HG03521 (cell line): ENCODE measurements around the gene RIMBP2.
"Not testable (repeated sequence)": the region's sequence is repeated elsewhere in the genome, so short reads cannot be mapped to it uniquely, and the experiment has no call there.

Experiments
- ATAC-seq: cut with Tn5 transposase; IDR thresholded peaks from one replicate; pipeline ENCODE4 v1.9.1; 2021; ENCODE audit warnings: mild to moderate bottlenecking, moderate library complexity; ENCODE audit not compliant: unreplicated experiment

RIMBP2 gene

DNA sequence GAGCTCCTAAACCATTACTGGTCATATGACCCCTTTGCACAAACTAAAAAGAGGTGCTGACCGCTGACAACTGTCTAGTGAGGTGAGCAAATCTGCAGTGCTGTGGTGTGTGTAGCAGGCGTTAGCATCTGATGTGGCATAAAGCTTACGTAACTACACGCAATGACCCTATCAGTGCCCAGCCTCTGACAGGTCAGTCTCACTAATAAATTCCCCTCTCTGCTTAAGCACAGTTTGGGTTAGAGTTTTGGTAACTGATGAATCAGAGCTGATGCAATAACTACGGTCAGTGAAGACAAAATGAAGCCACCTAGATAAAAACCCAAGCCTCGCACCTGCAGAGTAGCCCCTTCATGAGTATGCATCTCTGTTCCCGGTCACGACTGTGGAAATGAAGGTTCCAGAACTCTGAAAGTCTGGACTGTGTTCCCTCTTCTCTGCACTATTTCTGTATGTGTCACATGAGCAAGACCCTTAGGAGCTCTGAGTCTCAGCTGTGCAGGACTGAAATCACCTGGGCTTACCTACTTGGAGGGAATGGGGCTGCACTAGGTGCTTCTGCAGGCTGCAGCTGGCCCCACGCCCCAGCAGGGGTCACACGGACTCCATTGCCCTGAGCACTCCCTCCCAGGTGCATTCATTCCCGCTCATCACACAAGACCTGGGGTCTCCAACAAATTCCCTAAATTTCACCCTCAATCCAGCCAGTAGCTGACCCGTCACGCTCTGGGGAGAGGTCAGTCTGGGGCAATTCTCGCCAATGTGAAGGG lies 54.4 kb downstream of the RIMBP2 start:
- ATAC-seq, result no peak

- no peak for ATAC-seq
Observed at GRCh38 chr12:130661059-130661458, 55.0 kb downstream of the RIMBP2 start.

DNA sequence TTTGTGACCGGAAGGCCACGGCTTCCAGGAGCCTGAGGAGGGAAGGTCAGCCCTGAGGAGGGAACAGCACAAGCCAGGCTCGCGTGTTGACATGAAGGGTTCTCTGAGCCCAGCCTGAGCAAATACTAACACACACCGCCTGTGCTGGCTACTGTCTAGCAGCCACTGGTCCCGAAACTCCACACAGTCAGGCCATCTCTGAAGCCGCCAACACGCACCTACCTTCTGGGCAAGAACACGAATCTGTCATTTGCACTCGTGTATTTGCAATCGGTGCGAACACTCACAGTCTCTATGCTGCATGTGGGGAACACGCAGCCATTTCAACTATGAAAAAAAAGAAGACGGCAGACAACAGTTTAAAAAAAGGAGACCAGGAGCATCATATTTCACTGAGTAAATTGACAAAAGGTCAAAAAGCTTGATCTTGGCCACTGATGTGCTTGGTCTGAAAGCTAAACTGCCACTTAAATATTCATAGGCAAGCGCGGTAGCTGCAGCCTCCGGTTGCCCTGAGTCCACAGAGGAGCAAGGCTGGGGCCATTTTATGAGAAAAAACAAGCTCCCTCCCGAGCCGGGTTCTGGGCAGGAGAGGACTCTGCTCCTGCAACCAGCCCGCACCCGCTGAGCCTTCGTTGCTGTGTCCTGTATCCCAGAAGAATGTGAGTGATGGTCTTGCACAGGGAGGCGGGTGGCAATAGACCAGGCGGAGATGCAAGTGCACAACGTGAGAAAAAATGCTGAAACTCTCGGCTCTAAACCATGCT lies 57.8 kb downstream of the RIMBP2 start:
- no peak for ATAC-seq

DNA sequence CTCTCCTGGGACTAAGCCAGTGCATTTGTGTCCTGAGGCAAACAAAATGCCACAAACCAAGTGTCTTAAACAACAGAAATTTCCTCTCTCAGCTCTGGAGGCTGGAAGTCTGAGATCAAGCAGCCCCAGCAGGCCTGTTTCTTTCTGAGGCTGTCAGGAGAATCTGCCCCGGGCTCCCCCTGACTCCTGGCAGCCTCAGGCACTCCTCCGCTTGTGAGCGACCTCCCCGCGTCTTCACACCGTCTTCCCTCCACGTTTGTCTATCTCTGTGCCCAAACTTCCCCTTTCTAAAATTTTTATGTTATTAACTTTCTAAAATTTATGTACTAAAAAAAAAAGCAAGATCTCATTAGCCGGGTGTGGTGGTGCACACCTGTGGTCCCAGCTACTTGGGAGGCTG lies 59.7 kb downstream of the RIMBP2 start:
- no peak for ATAC-seq

GRCh38 chr12:130655881-130656280 lies 60.2 kb downstream of the RIMBP2 start:
- no peak for ATAC-seq

DNA sequence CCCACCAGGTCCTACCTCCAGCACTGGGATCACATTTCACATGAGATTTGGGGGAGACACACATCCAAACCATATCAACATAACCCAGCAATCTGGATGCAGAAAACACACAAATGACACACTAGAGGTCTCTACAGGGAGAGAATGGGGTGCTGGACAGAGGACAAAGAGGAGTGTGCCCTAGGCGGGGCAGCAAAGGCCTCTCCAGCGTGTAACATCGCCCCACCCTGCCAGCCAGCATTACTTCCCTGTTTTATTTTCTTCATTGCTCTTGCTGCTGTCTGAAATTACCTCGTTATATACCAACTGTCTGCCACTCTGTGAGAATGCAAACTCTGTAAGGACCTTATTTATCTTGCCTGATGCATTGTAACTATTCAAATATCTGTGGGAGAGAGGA lies 61.1 kb downstream of the RIMBP2 start:
- no peak for ATAC-seq

DNA sequence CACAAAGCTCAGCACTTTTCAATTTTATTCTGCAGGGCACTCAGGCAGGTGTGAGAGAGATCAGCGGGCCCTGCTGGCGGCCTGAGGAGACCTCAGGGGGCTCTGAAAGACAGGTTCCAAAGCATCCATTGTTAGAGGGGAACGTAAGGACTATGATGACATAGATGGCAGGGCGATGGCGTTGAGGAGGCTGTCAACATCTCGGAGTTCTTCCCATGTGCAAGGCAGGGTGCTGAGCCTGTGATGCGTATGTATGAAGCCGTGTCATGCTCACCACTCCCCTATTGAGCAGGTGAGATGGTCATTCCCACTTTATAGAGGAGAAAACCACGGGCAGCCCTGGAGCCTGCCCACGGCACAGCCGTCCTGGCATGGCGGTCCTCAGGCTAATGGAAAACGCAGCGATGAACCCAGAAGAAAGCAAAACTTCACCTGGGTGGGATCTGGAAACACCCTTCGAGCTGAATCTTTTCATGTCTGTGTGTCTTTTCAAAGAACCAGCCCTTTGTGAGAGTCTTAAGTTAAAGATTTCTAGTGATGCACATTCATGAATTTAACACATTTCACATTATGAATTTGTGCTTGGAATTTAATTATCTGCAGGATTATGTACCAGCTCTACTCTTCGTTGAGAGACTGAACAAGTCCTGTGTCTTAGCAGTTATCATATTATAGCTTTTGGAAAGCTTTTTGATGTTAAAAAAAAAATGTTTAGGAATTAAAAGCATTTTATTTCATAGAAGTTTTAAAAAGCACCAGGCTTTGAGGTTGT lies 64.7 kb downstream of the RIMBP2 start:
- no peak for ATAC-seq

- ATAC-seq, result no peak
Observed at GRCh38 chr12:130650131-130650530, 66.0 kb downstream of the RIMBP2 start.

DNA sequence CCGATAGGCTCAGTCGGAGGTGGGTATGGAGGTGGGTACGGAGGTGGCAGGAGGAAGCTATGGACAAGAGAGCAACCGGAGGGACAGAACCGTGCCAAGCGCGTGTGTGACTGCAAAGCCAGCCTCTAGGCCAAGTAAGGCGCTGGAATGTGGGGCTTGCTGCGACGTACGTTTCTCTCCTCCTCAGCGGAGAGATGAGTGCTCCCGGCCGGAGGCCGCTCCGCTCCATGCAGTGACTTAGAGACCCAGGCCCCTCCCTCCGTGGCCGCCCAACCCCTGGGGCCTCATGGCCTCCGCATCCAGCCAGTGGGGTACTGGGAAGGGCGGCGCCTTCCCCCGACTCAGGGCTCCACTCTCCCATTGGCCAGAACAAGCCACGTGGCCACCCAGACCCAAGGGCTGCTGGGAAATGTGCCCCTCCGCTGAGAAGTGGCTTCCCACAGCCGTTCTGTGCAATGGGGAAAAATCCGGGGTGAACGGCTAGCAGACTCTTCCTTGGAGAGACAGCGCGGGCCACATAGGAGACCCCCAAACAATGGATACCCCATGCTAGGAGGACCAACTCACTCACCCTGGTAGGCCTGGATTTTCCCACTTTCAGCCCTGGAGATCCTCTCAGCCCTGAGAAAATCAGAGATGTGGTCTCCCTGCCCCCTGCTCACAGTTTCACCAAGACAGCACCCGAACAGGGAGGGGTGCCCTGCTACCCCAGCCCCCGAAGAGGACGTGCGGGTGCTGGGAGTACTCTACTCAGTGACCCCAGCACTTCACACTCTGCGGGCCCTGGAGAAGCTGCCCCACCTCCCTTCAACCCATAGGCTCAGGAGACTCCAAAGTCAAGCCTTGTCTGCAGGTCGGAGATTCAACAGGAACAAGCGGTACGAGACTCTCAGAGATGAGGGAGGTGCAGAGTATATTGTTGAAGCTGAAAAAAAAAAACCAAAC lies 66.7 kb downstream of the RIMBP2 start:
- no peak for ATAC-seq

GRCh38 chr12:130647814-130648213 lies 68.3 kb downstream of the RIMBP2 start:
- no peak for ATAC-seq

DNA sequence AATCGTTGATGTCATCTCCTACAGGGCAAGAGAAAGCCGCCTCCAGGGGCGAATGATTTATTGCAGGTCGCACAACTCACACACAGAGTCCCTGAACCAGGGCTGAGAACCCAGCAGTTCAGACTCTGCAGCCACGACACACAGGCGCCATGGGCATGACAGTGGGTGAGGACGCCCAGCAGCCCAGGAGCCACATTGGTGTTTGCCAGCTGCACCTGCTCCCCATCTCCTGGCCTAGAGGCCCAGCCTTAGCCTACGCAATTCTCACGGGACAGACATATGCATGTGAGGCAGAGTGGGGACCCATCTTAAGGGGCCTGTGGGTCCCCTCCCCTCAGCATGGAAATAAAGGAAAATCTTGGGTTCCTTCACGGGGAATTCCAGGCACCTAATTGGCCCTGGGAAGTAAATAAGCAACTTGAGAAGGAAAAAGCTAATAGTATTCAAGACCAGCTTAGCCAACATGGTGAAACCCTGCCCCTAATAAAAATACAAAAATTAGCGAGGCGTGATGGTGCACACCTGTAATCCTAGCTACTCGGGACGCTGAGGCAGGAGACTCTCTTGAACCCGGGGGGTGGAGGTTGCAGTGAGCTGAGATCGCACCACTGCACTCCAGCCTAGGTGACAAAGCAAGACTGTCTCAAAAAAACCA lies 69.3 kb downstream of the RIMBP2 start:
- no peak for ATAC-seq

GRCh38 chr12:130646191-130646590 lies 69.9 kb downstream of the RIMBP2 start:
- ATAC-seq, result not testable (repeated sequence)

DNA sequence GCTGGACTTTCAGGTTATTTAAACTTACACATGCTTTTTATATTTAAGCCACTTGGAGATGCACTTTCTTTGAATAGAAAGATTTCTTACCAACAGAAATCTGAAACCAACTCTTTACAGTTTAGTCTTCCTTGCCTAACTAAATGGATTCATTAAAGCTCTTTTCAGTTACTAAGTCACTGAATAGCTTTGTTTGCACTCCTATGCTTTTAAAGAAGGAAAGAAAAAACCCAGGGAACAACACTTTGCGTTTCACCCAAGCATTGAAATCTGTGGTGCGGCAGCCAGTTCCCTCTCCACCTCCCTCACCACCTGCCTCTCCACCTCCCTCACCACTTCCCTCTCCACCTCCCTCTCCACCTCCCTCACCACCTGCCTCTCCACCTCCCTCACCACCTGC lies 70.3 kb downstream of the RIMBP2 start:
- ATAC-seq, result no peak

- no peak for ATAC-seq
Observed at GRCh38 chr12:130644566-130644965, 71.5 kb downstream of the RIMBP2 start.

- ATAC-seq, result no peak
Observed at GRCh38 chr12:130644146-130644545, 72.0 kb downstream of the RIMBP2 start.

- ATAC-seq, result no peak
Observed at GRCh38 chr12:130642856-130643255, 73.2 kb downstream of the RIMBP2 start.

DNA sequence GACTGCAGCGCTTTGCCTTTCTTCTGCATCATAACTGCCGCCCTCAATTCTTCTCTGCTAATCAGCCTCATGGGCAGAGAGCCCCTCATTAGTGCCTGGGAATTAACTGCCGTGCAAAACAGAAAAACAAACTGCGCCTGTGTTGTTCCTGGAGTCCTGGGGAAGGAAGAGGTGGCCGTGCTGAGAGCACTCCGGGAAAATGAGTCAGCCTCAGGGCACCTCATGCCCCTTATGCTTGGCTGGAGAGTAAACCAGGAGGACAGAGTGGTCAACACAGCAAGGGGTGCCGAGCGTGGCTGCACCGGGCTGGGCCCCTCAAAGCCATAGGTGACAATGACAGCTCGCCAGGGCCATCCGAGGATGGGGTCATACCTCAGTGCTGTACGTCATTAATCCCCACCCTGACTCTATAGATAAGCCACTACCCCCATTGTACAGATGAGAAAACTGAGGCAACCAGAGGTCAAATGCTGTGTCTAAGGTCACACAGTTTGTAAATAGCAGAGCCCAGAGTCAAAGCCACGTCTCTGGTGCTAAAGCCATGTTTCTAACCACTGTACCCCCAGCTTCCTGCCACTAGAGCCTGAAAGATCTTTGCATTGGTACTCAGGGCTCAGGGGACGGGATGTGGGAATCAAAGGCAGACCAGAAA lies 74.4 kb downstream of the RIMBP2 start:
- no peak for ATAC-seq

DNA sequence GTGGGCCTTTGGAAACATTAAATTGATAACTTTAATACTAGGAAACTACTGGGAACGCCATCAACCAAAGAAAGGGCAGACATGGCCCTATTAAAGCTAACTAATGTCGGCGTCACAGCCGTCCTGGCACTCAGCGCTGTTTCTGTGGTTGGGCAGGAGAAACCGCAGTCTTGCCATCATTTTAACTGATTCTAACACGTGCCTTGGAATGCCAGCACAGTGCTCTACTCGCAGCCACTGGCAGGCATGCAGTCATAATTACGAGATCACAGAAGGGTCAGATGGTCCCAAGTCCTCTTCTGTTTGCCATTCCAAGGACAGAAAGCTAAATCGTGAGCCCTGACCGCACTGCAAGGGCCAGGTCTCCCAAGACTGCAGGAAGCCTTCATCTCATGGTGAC lies 75.2 kb downstream of the RIMBP2 start:
- ATAC-seq, result no peak

DNA sequence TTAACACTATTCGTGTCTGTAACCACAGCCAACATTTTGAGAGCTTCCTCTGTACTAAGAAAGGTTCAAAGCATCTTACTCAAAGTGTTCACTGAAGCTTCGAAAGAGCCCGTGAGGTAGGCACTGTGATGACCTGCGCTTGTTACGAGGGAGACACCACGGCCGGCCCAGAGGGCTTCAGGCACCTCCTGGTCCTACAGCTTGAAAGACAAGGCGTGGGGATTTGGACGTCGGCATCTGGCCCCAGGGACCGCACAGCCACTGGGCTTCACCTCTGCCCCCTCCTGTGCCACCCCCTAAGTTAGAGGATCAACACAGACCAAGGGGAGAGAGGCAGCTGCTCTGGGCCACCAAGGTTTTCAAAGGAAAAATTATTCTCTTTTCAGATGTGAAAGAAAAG lies 75.6 kb downstream of the RIMBP2 start:
- ATAC-seq, result no peak
